HL-60 (cell line): ENCODE results near the gene EIF4B.
"Not testable (repeated sequence)": the region's sequence is repeated elsewhere in the genome, so short reads cannot be mapped to it uniquely, and the experiment has no call there.

Experiments
- DNase-seq, 2 experiments: peaks; one replicate each; pipeline ENCODE4 v3.0.0-alpha.2; 2010 to 2020; ENCODE audit warnings: low read depth in 1 of 2, low spot score in 1 of 2
- H3K27ac ChIP-seq: fragments of 250-450 bp; sonication (Bioruptor Pico); replicated peaks from 2 replicates; pipeline ENCODE4 v1.5.1; 2020; ENCODE audit warnings: mild to moderate bottlenecking, moderate library complexity
- H3K27me3 ChIP-seq: fragments of 250-450 bp; sonication (Bioruptor Pico); 2 replicates; pipeline ENCODE4 v1.5.1; 2021; ENCODE audit warnings: mild to moderate bottlenecking, moderate library complexity; ENCODE audit not compliant: insufficient read depth, poor library complexity, severe bottlenecking
- H3K4me3 ChIP-seq: replicated peaks from 2 replicates; pipeline ENCODE4 v1.5.1; 2011; ENCODE audit warnings: mild to moderate bottlenecking, control low read depth, low read length; ENCODE audit not compliant: insufficient read depth
- GABPA ChIP-seq: IDR thresholded peaks from 2 replicates; pipeline ENCODE4 v1.6.1; 2012; ENCODE audit warnings: low read depth
- POLR2AphosphoS5 ChIP-seq: IDR thresholded peaks from 2 replicates; pipeline ENCODE4 v1.6.1; 2012; ENCODE audit warnings: low read depth
- SPI1 ChIP-seq: IDR thresholded peaks from 2 replicates; pipeline ENCODE4 v1.6.1; 2012; ENCODE audit warnings: low read depth, mild to moderate bottlenecking, borderline replicate concordance
- TF ChIP-seq, protein P1 (sequence below): IDR thresholded peaks from 2 replicates; pipeline ENCODE4 v1.6.1; 2012; ENCODE audit warnings: low read depth; ENCODE audit not compliant: insufficient replicate concordance
- TF ChIP-seq, protein P2 (sequence below): IDR thresholded peaks from one replicate; pipeline ENCODE4 v1.5.1; 2011; ENCODE audit warnings: low read length, control low read depth, inconsistent platforms; ENCODE audit not compliant: insufficient read depth

EIF4B gene

DNA sequence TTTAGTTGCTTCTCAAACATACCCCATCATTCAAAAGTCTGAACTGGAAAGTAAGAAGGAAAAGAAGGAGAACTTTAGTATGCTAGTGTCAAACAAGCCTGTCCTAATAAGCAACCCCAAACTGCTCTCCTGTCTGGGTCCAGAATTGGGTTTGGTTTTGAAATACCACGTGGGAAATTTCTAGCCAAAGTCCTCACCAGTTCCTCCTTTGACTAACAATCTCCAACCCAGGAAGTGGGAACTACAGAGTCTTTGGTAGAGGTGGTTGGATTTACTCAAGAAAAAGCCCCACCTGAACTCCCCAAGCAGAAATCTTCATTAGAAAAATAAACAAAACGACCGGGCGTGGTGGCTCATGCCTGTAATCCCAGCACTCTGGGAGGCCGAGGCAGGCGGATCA, 17.4 kb upstream of the EIF4B start:
- Histone ChIP-seq H3K27ac (no peak overlapping the region), H3K27me3 (no peaks in the 10 kb centered on the region), H3K4me3 (no peak overlapping the region)
- DNase-seq: peak in 1 of 2 experiments; percentile 23
- TF ChIP-seq, protein P1, sequence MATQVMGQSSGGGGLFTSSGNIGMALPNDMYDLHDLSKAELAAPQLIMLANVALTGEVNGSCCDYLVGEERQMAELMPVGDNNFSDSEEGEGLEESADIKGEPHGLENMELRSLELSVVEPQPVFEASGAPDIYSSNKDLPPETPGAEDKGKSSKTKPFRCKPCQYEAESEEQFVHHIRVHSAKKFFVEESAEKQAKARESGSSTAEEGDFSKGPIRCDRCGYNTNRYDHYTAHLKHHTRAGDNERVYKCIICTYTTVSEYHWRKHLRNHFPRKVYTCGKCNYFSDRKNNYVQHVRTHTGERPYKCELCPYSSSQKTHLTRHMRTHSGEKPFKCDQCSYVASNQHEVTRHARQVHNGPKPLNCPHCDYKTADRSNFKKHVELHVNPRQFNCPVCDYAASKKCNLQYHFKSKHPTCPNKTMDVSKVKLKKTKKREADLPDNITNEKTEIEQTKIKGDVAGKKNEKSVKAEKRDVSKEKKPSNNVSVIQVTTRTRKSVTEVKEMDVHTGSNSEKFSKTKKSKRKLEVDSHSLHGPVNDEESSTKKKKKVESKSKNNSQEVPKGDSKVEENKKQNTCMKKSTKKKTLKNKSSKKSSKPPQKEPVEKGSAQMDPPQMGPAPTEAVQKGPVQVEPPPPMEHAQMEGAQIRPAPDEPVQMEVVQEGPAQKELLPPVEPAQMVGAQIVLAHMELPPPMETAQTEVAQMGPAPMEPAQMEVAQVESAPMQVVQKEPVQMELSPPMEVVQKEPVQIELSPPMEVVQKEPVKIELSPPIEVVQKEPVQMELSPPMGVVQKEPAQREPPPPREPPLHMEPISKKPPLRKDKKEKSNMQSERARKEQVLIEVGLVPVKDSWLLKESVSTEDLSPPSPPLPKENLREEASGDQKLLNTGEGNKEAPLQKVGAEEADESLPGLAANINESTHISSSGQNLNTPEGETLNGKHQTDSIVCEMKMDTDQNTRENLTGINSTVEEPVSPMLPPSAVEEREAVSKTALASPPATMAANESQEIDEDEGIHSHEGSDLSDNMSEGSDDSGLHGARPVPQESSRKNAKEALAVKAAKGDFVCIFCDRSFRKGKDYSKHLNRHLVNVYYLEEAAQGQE: no peak
- TF ChIP-seq SPI1: peak; percentile 36; the same call in 1 of the 2 replicates

GRCh38 chr12:52990206-52990605, 16.1 kb upstream of the EIF4B start:
- Histone ChIP-seq H3K27me3 (no peaks in the 10 kb centered on the region), H3K4me3 (no peak overlapping the region), H3K27ac (no peak overlapping the region)
- TF ChIP-seq, protein P1: no peak
- TF ChIP-seq, protein P2, sequence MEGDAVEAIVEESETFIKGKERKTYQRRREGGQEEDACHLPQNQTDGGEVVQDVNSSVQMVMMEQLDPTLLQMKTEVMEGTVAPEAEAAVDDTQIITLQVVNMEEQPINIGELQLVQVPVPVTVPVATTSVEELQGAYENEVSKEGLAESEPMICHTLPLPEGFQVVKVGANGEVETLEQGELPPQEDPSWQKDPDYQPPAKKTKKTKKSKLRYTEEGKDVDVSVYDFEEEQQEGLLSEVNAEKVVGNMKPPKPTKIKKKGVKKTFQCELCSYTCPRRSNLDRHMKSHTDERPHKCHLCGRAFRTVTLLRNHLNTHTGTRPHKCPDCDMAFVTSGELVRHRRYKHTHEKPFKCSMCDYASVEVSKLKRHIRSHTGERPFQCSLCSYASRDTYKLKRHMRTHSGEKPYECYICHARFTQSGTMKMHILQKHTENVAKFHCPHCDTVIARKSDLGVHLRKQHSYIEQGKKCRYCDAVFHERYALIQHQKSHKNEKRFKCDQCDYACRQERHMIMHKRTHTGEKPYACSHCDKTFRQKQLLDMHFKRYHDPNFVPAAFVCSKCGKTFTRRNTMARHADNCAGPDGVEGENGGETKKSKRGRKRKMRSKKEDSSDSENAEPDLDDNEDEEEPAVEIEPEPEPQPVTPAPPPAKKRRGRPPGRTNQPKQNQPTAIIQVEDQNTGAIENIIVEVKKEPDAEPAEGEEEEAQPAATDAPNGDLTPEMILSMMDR: no peak
- TF ChIP-seq POLR2AphosphoS5 (no peak), SPI1 (no peak), GABPA (no peak)
- no peak for DNase-seq

- not testable (repeated sequence) for H3K27ac ChIP-seq
These were observed 14.0 kb upstream of the EIF4B start for GRCh38 chr12:52992240-52992639.

GRCh38 chr12:52992699-52993557, 13.3 kb upstream of the EIF4B start:
- Histone ChIP-seq H3K27me3 (no peaks in the 10 kb centered on the region), H3K27ac (no peak overlapping the region), H3K4me3 (no peak overlapping the region)
- no peak for TF ChIP-seq POLR2AphosphoS5
- no peak for TF ChIP-seq GABPA
- TF ChIP-seq, protein P1: no peak
- no peak for TF ChIP-seq SPI1
- TF ChIP-seq, protein P2: no peak
- no peak for DNase-seq

More at GRCh38 chr12:52992240-52992639, 14.0 kb upstream of the EIF4B start:
- DNase-seq, H3K27me3 ChIP-seq, H3K4me3 ChIP-seq: not testable (repeated sequence)
